Skeletal muscle tissue (tissue), 4 donors: Measurements from ENCODE around the gene KCTD14. TPM values are rescaled to one million over a fixed set of nuclear protein-coding genes. Genes with fewer than 3 reads are reported as not detected.
"Not testable (repeated sequence)": the region's sequence is repeated elsewhere in the genome, so short reads cannot be mapped to it uniquely, and the experiment has no call there.

Experiments used
- H3K27ac ChIP-seq: one replicate; pipeline ENCODE4 v1.7.0; 2013; ENCODE audit warnings: mild to moderate bottlenecking, low read depth, low read length, inconsistent platforms
- H3K27me3 ChIP-seq, 3 donors: one replicate each; pipeline ENCODE4 v1.7.0; 2013; ENCODE audit warnings: low read length in 3 of 3; ENCODE audit not compliant: control insufficient read depth in 3 of 3, insufficient read depth in 3 of 3
- H3K36me3 ChIP-seq, 3 donors: one replicate each; pipeline ENCODE4 v1.7.0; 2013; ENCODE audit warnings: low read length in 3 of 3; ENCODE audit not compliant: control insufficient read depth in 3 of 3, insufficient read depth in 3 of 3
- H3K4me1 ChIP-seq, 3 donors: one replicate each; pipeline ENCODE4 v1.7.0; 2013; ENCODE audit warnings: low read length in 3 of 3, mild to moderate bottlenecking in 3 of 3; ENCODE audit not compliant: control insufficient read depth in 3 of 3, insufficient read depth in 3 of 3
- H3K4me3 ChIP-seq, 3 donors: one replicate each; pipeline ENCODE4 v1.7.0; 2013; ENCODE audit warnings: low read length in 3 of 3
- H3K9ac ChIP-seq, 3 donors: one replicate each; pipeline ENCODE4 v1.7.0; 2013; ENCODE audit warnings: low read length in 3 of 3, mild to moderate bottlenecking in 3 of 3, moderate library complexity in 2 of 3, low read depth in 1 of 3
- H3K9me3 ChIP-seq, 3 donors: one replicate each; pipeline ENCODE4 v1.7.0; 2013; ENCODE audit warnings: low read length in 3 of 3; ENCODE audit not compliant: control insufficient read depth in 3 of 3
- total RNA-seq: library from RNA; depleted of rRNA; stranded (reverse); fragments of >200 nt; gene quantifications from one replicate; pipeline ENCODE4 v1.2.3, GENCODE V29; 2014
- donor health status: Osteomylitis.

Gene KCTD14
- total RNA-seq, 1 donor from 2014 or later: 0.52 TPM

GRCh38 chr11:78049348-78049747 is 26.3 kb upstream of the KCTD14 start:
- H3K9ac ChIP-seq: no peak overlapping the region
- H3K4me3 ChIP-seq: no peak overlapping the region
- H3K4me1 ChIP-seq: peaks cover 8 to 15% (median 10%) of the 10 kb centered on the region in 3 donors
- H3K27me3 ChIP-seq: no peaks in the 10 kb centered on the region
- H3K27ac ChIP-seq: no peak overlapping the region
- H3K36me3 ChIP-seq: no peaks in the 10 kb centered on the region
- no peaks in the 10 kb centered on the region for H3K9me3 ChIP-seq

GRCh38 chr11:78048561-78048960 is 25.5 kb upstream of the KCTD14 start:
- H3K36me3 ChIP-seq: no peaks in the 10 kb centered on the region
- peaks cover 8 to 15% (median 10%) of the 10 kb centered on the region in 3 donors for H3K4me1 ChIP-seq
- H3K27ac ChIP-seq: no peak overlapping the region
- peak overlapping the region in 1 of 3 donors; percentile 35 for H3K9ac ChIP-seq
- H3K4me3 ChIP-seq: no peak overlapping the region
- no peaks in the 10 kb centered on the region for H3K9me3 ChIP-seq
- H3K27me3 ChIP-seq: no peaks in the 10 kb centered on the region

- no peaks in the 10 kb centered on the region for H3K27me3 ChIP-seq
- H3K9ac ChIP-seq: peak overlapping the region; percentile 57 to 94 (median 78)
- peak overlapping the region; percentile 30 to 89 (median 77) for H3K4me3 ChIP-seq
- peaks cover 8 to 15% (median 10%) of the 10 kb centered on the region in 3 donors for H3K4me1 ChIP-seq
- no peaks in the 10 kb centered on the region for H3K36me3 ChIP-seq
- no peak overlapping the region for H3K27ac ChIP-seq
- H3K9me3 ChIP-seq: no peaks in the 10 kb centered on the region
Observed at GRCh38 chr11:78046486-78046854, 23.4 kb upstream of the KCTD14 start.

GRCh38 chr11:78045851-78046485 is 22.9 kb upstream of the KCTD14 start:
- Histone ChIP-seq H3K4me1 (peaks cover 8 to 15% (median 10%) of the 10 kb centered on the region in 3 donors), H3K27ac (peak overlapping the region; percentile 39), H3K27me3 (no peaks in the 10 kb centered on the region), H3K9me3 (no peaks in the 10 kb centered on the region), H3K9ac (peak overlapping the region; percentile 78 to 94 (median 94)), H3K4me3 (peak overlapping the region; percentile 77 to 95 (median 89)), H3K36me3 (no peaks in the 10 kb centered on the region)

GRCh38 chr11:78044706-78045105 is 21.6 kb upstream of the KCTD14 start:
- Histone ChIP-seq H3K27me3 (no peaks in the 10 kb centered on the region), H3K27ac (no peak overlapping the region), H3K4me1 (peaks cover 11 to 17% (median 15%) of the 10 kb centered on the region in 3 donors), H3K36me3 (no peaks in the 10 kb centered on the region), H3K4me3 (no peak overlapping the region), H3K9ac (no peak overlapping the region), H3K9me3 (no peaks in the 10 kb centered on the region)

GRCh38 chr11:78041843-78042440 is 18.9 kb upstream of the KCTD14 start:
- Histone ChIP-seq H3K9me3 (no peaks in the 10 kb centered on the region), H3K4me3 (no peak overlapping the region), H3K4me1 (peaks cover 11 to 18% (median 15%) of the 10 kb centered on the region in 3 donors), H3K36me3 (no peaks in the 10 kb centered on the region), H3K27me3 (no peaks in the 10 kb centered on the region), H3K27ac (no peak overlapping the region), H3K9ac (no peak overlapping the region)

GRCh38 chr11:78041380-78041719 is 18.3 kb upstream of the KCTD14 start:
- H3K4me1 ChIP-seq: peaks cover 10 to 16% (median 13%) of the 10 kb centered on the region in 3 donors

GRCh38 chr11:78040691-78041379 is 17.8 kb upstream of the KCTD14 start:
- H3K4me1 ChIP-seq: peaks cover 7 to 13% (median 9%) of the 10 kb centered on the region in 3 donors
- no peaks in the 10 kb centered on the region for H3K27me3 ChIP-seq
- H3K9me3 ChIP-seq: no peaks in the 10 kb centered on the region
- no peak overlapping the region for H3K4me3 ChIP-seq
- H3K36me3 ChIP-seq: no peaks in the 10 kb centered on the region
- H3K9ac ChIP-seq: no peak overlapping the region
- no peak overlapping the region for H3K27ac ChIP-seq

More at GRCh38 chr11:78041380-78041719, 18.3 kb upstream of the KCTD14 start:
- not testable (repeated sequence) for H3K4me3 ChIP-seq, H3K27ac ChIP-seq, H3K36me3 ChIP-seq, H3K9me3 ChIP-seq, H3K27me3 ChIP-seq, H3K9ac ChIP-seq

- H3K36me3 ChIP-seq: no peaks in the 10 kb centered on the region
- H3K27ac ChIP-seq: peak overlapping the region; percentile 54
- H3K9me3 ChIP-seq: no peaks in the 10 kb centered on the region
- H3K4me1 ChIP-seq: peaks cover 2 to 9% (median 3%) of the 10 kb centered on the region in 3 donors
- peak overlapping the region in 2 of 3 donors; percentile 29 to 54 for H3K4me3 ChIP-seq
- H3K9ac ChIP-seq: peak overlapping the region; percentile 14 to 45 (median 43)
- no peaks in the 10 kb centered on the region for H3K27me3 ChIP-seq
Observed at GRCh38 chr11:78039919-78040671, 17.0 kb upstream of the KCTD14 start.
